ENCODE data around the gene NBPF11.
"Not testable (repeated sequence)": the region's sequence is repeated elsewhere in the genome, so short reads cannot be mapped to it uniquely, and the experiment has no call there.

NBPF11 gene

DNA sequence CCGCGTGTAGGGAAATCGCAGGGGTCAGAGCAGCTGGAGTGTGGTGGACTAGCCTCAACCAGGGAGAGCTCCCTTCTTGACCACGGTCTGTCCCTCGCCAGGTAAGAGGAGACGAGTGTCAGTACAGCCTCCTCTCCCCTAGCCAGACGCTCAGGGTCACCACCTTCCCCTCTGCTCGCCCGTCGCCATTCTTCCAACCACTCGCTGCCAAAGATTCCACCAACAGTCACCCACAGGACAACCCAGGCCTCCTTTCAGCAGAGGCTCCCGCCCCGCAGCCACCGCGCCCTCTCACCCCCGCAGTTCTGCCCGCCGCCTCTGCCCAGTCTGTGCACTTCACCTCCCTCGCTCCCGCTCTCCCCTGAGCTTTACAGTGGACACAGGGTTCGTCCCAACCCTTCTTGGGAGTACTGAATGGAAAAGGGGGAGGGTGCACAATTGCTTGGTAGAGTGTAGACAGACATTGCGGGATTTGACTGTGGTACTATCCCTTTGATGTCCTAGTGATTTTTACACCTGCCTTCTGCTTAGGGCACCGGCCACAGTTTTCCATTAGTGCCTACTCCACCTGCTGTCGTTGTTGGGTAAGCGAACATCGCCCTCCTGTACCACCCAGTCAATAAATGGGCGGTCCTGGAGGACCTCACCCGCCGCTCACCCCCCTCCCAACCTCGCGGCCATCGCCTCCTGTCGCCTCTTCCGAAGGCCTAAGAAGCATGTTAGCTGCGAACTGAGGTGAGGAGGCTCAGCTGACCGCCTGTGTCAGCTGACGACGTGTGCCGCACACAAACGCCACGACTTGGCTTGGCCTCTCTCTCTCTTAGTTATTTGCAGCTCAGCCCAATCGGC is 9.2 kb upstream of the NBPF11 start:
- DNase-seq (ENCODE audit: low read depth, low spot score) = no peak
- H3K36me3 ChIP-seq (ENCODE audit: control insufficient read depth, insufficient read depth, low read length) = no peaks in the 10 kb centered on the region
- H3K4me3 ChIP-seq (ENCODE audit: low read length) = no peak overlapping the region
- no peaks in the 10 kb centered on the region for H3K9me3 ChIP-seq (ENCODE audit: control insufficient read depth, insufficient read depth, low read length)
- no peaks in the 10 kb centered on the region for H3K27me3 ChIP-seq (ENCODE audit: control insufficient read depth, insufficient read depth, low read length)
- H3K4me1 ChIP-seq (ENCODE audit: control insufficient read depth, insufficient read depth, low read length) = no peaks in the 10 kb centered on the region
- WGBS (ENCODE audit: insufficient coverage, insufficient read length) = no CpG with 5 or more reads among the region's 42 CpGs
- H3K27ac ChIP-seq (ENCODE audit: low read length) = no peak overlapping the region

DNA sequence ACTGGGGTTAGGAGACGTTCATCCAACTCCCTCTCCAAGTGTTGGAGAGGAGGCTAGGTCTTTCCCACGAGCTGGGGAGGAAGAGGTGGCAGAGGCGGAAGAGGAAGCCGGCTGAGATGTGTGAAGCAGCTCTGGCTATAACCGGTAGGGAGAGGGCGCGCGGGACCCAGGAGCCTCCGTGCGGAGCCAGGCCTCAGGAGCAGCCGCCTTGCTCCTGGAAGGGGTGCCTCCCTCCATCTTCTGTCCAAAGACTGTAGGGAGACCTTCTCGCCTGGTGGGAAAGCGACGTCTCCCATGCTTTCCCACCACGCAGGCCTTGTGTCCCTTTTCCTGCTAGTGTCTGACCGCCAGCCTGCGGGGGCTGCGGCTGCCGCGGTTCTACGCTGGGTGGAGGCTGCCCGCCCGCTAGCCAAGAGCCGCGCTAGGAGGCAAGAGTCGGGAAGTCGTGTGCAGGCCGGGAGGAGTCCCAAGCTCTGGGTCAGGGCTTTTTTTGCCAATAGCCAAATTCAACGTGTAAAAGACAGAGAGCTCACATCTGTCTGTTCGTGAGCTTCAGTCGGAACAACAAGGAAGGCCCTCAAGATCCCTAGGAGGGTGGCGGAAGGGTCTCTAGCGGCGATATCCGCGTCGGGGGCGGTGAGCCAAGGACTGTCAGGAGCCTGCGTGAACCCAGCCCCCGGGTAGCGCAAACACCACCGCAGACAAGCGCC is 8.4 kb upstream of the NBPF11 start:
- H3K27me3 ChIP-seq (ENCODE audit: control insufficient read depth, insufficient read depth, low read length) = no peaks in the 10 kb centered on the region
- no peaks in the 10 kb centered on the region for H3K36me3 ChIP-seq (ENCODE audit: control insufficient read depth, insufficient read depth, low read length)
- no peaks in the 10 kb centered on the region for H3K9me3 ChIP-seq (ENCODE audit: control insufficient read depth, insufficient read depth, low read length)
- H3K4me3 ChIP-seq (ENCODE audit: low read length) = no peak overlapping the region
- WGBS (ENCODE audit: insufficient coverage, insufficient read length) = no CpG with 5 or more reads among the region's 43 CpGs
- DNase-seq (ENCODE audit: low read depth, low spot score) = no peak
- H3K27ac ChIP-seq (ENCODE audit: low read length) = no peak overlapping the region
- no peaks in the 10 kb centered on the region for H3K4me1 ChIP-seq (ENCODE audit: control insufficient read depth, insufficient read depth, low read length)

DNA sequence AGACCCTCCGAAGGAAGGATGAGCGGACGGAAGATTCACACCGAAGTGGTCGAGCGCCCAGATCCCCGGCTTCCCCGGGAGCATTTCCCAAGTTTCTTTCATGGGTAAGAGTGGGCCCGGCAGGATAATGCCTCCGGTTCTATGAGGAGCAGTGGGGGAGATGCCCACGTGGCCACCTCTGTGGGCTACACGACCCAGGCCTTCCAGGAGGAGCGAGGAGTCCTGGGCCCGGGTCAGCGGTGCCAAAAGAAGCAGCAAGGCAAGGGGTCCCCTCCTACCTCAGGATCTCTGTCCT is 7.9 kb upstream of the NBPF11 start:
- Histone ChIP-seq H3K9me3 (ENCODE audit: control insufficient read depth, insufficient read depth, low read length) (no peaks in the 10 kb centered on the region), H3K4me3 (ENCODE audit: low read length) (no peak overlapping the region), H3K4me1 (ENCODE audit: control insufficient read depth, insufficient read depth, low read length) (no peaks in the 10 kb centered on the region), H3K27ac (ENCODE audit: low read length) (no peak overlapping the region), H3K27me3 (ENCODE audit: control insufficient read depth, insufficient read depth, low read length) (no peaks in the 10 kb centered on the region), H3K36me3 (ENCODE audit: control insufficient read depth, insufficient read depth, low read length) (no peaks in the 10 kb centered on the region)
- DNase-seq (ENCODE audit: low read depth, low spot score) = no peak
- no CpG with 5 or more reads among the region's 15 CpGs for WGBS (ENCODE audit: insufficient coverage, insufficient read length)

DNA sequence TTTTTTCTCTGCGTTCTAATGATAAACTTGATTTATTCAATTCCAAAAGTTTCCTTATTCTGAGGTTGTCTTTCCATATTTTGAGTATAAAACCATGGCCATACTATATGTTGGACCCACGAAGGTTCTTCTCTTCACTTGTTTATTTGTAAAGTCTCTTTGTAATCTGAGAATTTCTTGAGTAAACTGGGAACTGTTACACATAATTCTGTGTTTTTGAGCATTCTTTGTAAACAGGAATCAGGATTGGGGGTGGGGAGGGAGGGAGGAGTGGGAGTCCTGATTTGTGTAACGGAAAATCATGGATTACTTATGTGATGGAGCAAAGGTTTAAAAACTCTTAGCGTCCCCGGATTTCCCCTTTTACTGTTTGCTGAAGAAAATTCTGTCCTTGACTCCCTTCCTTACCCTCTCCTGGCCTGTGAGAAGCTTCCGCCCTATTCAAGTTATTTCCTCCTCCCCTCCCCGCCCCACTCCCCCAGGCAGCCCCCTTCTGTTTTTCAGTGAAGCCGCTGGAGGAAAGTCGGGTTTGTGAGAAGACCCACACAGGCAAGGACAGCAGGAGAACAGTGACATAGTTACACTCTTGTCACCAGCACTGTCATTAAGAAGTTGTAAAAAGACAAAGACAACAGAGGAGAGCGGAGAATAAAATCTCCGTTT is 6.4 kb upstream of the NBPF11 start:
- no peak for DNase-seq (ENCODE audit: low read depth, low spot score)
- H3K4me3 ChIP-seq (ENCODE audit: low read length) = no peak overlapping the region
- H3K27me3 ChIP-seq (ENCODE audit: control insufficient read depth, insufficient read depth, low read length) = no peaks in the 10 kb centered on the region
- WGBS (ENCODE audit: insufficient coverage, insufficient read length) = no CpG with 5 or more reads among the region's 11 CpGs
- H3K27ac ChIP-seq (ENCODE audit: low read length) = no peak overlapping the region
- no peaks in the 10 kb centered on the region for H3K36me3 ChIP-seq (ENCODE audit: control insufficient read depth, insufficient read depth, low read length)
- H3K4me1 ChIP-seq (ENCODE audit: control insufficient read depth, insufficient read depth, low read length) = no peaks in the 10 kb centered on the region
- H3K9me3 ChIP-seq (ENCODE audit: control insufficient read depth, insufficient read depth, low read length) = no peaks in the 10 kb centered on the region

DNA sequence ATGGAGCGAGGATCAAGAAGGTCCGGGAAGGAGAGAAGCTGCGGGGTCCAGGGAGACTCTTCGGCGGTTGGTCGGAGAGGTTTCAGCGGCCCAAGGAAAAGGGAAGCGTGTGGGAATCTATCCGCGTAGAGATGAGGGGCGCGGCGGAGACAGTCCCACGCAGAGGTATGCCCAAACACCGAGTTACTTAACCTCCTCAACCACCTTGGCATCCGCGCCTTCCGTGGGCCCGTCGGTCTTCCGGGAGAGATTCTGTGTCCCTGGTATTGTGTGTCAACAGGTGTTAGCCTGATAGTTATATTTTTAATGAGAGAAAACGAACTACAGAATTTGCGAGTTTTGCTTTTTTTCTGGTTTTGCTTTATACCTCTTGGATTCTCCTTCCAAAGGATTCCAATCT is 5.7 kb upstream of the NBPF11 start:
- not testable (repeated sequence) for H3K27ac ChIP-seq (ENCODE audit: low read length); H3K36me3 ChIP-seq (ENCODE audit: control insufficient read depth, insufficient read depth, low read length); H3K9me3 ChIP-seq (ENCODE audit: control insufficient read depth, insufficient read depth, low read length); DNase-seq (ENCODE audit: low read depth, low spot score); H3K4me1 ChIP-seq (ENCODE audit: control insufficient read depth, insufficient read depth, low read length); H3K4me3 ChIP-seq (ENCODE audit: low read length); H3K27me3 ChIP-seq (ENCODE audit: control insufficient read depth, insufficient read depth, low read length)
- no CpG with 5 or more reads among the region's 23 CpGs for WGBS (ENCODE audit: insufficient coverage, insufficient read length)

DNA sequence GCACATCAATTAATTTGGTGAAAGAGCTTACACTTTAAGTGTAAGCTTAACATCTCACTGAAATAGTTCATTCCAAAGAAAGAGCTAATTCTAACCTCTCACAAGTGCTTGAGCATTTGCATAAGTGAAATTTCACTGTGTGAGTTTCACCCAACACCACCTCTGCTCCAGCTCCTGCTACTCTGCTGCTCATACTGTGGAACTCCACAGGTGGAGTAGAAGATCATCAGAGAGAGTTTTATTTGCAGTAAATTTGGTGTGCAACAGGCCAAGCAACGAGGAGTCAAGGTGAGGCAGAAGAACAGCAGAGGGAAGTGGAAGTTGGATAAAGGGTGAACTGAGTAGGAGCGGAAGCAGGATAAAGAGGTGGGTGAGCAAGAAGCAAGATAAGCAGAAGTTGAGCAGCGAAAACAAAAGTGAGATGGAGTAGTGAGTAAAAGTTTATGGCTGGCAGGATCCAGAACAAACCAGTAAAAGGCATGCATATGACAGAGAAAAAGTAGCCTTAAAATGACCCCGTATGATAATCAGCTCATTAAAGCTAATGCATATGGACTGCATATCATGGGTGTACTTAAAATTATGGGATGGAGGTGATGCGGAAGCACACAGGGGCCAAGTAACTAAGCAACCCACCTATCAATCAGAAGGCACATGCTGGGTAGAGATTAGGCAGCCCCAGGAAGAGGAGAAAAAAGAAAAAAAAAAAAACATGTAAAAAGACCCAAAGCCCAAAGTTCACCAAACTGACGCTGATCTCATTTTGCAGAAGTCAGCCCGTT is 3.6 kb upstream of the NBPF11 start:
- no CpG with 5 or more reads among the region's 7 CpGs for WGBS (ENCODE audit: insufficient coverage, insufficient read length)
- H3K4me1 ChIP-seq (ENCODE audit: control insufficient read depth, insufficient read depth, low read length); H3K27me3 ChIP-seq (ENCODE audit: control insufficient read depth, insufficient read depth, low read length); DNase-seq (ENCODE audit: low read depth, low spot score); H3K36me3 ChIP-seq (ENCODE audit: control insufficient read depth, insufficient read depth, low read length); H3K27ac ChIP-seq (ENCODE audit: low read length); H3K4me3 ChIP-seq (ENCODE audit: low read length); H3K9me3 ChIP-seq (ENCODE audit: control insufficient read depth, insufficient read depth, low read length): not testable (repeated sequence)

DNA sequence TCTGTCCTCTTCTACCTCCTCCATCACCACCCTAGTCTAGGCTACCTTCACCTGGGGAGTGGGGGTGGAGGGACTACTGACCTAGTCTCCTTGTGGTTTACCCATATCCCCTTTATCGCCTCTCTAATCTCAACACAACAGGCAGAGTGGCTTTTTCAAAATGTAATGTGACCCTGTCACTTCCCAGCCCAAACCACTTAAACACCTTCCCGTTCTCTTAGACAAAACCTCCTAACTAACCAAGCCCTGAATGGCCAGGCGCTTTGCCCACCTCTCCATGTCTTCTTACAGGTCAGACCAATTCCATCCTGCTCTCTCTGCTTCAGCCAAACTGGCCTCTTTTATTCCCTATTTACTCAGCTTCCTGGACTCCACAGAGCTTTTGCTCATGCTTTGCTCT is 714 bp upstream of the NBPF11 start:
- H3K4me1 ChIP-seq (ENCODE audit: control insufficient read depth, insufficient read depth, low read length); H3K36me3 ChIP-seq (ENCODE audit: control insufficient read depth, insufficient read depth, low read length); H3K4me3 ChIP-seq (ENCODE audit: low read length); H3K27me3 ChIP-seq (ENCODE audit: control insufficient read depth, insufficient read depth, low read length); H3K9me3 ChIP-seq (ENCODE audit: control insufficient read depth, insufficient read depth, low read length); DNase-seq (ENCODE audit: low read depth, low spot score); H3K27ac ChIP-seq (ENCODE audit: low read length): not testable (repeated sequence)
- no CpG with 5 or more reads among the region's 3 CpGs for WGBS (ENCODE audit: insufficient coverage, insufficient read length)

DNA sequence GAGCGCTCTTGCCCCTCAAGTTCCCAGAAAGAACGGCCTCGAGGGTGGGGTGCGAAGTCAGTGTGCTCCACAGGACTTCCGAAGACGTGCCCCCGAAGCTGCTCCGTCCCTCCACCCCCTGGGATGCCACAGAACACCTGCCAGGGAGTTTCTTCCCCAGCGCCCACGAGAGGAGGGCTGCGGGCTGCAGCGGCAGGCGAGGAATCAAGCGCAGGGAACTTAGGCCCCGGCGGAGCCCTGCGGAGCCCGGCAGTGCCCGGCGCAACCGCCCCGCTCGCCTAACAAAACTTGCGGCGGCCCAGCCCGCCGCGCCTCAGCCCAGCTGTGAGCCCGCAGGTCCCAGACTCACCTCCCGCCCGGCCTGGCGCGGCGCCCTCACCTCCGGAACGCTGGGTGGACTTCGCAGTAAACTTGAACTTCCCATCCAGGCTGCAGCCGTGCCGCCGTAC is 686 bp downstream of the NBPF11 start:
- not testable (repeated sequence) for H3K27me3 ChIP-seq (ENCODE audit: control insufficient read depth, insufficient read depth, low read length); H3K9me3 ChIP-seq (ENCODE audit: control insufficient read depth, insufficient read depth, low read length); H3K27ac ChIP-seq (ENCODE audit: low read length); DNase-seq (ENCODE audit: low read depth, low spot score); H3K36me3 ChIP-seq (ENCODE audit: control insufficient read depth, insufficient read depth, low read length); H3K4me1 ChIP-seq (ENCODE audit: control insufficient read depth, insufficient read depth, low read length)
- WGBS (ENCODE audit: insufficient coverage, insufficient read length) = no CpG with 5 or more reads among the region's 40 CpGs
- H3K4me3 ChIP-seq (ENCODE audit: low read length) = peak overlapping the region; percentile 71; the same call in 1 of the 2 replicates

DNA sequence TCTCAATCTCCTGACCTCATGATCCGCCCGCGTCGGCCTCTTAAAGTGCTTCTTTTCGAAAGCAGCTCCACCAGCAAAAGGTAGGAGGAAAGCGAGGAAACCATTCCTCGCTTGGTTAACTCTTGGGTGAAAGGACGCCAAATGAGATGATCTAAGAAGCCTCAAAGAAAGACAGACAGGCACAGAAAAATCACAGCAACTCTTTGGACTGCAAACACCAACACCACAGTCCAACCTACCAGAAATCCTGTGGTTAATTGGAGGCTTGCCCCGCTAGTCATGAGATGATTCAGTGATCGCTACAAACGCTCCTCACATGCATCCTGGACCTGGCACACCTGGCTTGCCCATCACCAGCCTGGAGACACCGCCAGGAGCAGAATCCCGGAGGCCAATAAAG is 1.1 kb downstream of the NBPF11 start:
- H3K36me3 ChIP-seq (ENCODE audit: control insufficient read depth, insufficient read depth, low read length); DNase-seq (ENCODE audit: low read depth, low spot score): not testable (repeated sequence)
- WGBS (ENCODE audit: insufficient coverage, insufficient read length) = no CpG with 5 or more reads among the region's 13 CpGs

DNA sequence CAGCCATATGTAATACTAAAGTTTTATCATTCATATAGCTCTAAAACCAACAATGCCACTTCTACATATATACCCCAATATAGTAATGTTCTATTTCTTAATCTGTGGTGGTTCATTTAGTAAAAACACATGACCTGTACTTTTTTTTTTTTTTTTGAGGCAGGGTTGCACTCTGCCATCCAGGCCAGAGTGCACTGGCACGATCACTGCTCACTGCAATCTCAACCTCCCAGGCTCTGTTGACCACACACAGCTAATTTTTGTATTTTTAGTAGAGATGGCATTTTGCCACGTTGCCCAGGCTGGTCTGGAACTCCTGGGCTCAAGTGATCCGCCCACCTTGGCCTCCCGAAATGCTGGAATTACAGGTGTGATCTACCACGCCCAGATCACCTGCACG is 2.1 kb downstream of the NBPF11 start:
- H3K27ac ChIP-seq (ENCODE audit: low read length); H3K9me3 ChIP-seq (ENCODE audit: control insufficient read depth, insufficient read depth, low read length); H3K4me3 ChIP-seq (ENCODE audit: low read length); H3K36me3 ChIP-seq (ENCODE audit: control insufficient read depth, insufficient read depth, low read length); DNase-seq (ENCODE audit: low read depth, low spot score); H3K27me3 ChIP-seq (ENCODE audit: control insufficient read depth, insufficient read depth, low read length); H3K4me1 ChIP-seq (ENCODE audit: control insufficient read depth, insufficient read depth, low read length): not testable (repeated sequence)
- no CpG with 5 or more reads among the region's 6 CpGs for WGBS (ENCODE audit: insufficient coverage, insufficient read length)

More for the DNA sequence above, 1.1 kb downstream of the NBPF11 start:
- not testable (repeated sequence) for H3K27ac ChIP-seq (ENCODE audit: low read length); H3K9me3 ChIP-seq (ENCODE audit: control insufficient read depth, insufficient read depth, low read length); H3K4me1 ChIP-seq (ENCODE audit: control insufficient read depth, insufficient read depth, low read length); H3K27me3 ChIP-seq (ENCODE audit: control insufficient read depth, insufficient read depth, low read length)
- H3K4me3 ChIP-seq (ENCODE audit: low read length) = peak overlapping the region; percentile 71; the same call in 1 of the 2 replicates
